HG02981 (cell line): ENCODE results near the gene FMNL3.
"Not testable (repeated sequence)": the region's sequence is repeated elsewhere in the genome, so short reads cannot be mapped to it uniquely, and the experiment has no call there.

Experiments used
- ATAC-seq: cut with Tn5 transposase; IDR thresholded peaks from one replicate; pipeline ENCODE4 v1.9.1; 2021; ENCODE audit warnings: mild to moderate bottlenecking, moderate library complexity; ENCODE audit not compliant: unreplicated experiment

Gene FMNL3

DNA sequence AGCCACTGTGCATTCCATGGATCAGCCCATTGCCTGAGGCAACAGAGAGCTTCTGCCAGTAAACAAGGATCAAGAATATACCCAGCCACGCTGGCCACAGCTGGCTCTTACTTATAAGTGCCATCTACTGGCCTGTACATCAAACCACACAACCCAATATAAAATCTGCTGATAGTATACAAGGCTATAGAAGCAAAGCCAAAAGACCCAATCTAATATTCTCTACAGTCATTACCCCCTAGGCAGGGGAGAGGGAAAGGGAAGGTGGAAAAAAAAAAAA, 97.4 kb downstream of the FMNL3 start:
- ATAC-seq = no peak

DNA sequence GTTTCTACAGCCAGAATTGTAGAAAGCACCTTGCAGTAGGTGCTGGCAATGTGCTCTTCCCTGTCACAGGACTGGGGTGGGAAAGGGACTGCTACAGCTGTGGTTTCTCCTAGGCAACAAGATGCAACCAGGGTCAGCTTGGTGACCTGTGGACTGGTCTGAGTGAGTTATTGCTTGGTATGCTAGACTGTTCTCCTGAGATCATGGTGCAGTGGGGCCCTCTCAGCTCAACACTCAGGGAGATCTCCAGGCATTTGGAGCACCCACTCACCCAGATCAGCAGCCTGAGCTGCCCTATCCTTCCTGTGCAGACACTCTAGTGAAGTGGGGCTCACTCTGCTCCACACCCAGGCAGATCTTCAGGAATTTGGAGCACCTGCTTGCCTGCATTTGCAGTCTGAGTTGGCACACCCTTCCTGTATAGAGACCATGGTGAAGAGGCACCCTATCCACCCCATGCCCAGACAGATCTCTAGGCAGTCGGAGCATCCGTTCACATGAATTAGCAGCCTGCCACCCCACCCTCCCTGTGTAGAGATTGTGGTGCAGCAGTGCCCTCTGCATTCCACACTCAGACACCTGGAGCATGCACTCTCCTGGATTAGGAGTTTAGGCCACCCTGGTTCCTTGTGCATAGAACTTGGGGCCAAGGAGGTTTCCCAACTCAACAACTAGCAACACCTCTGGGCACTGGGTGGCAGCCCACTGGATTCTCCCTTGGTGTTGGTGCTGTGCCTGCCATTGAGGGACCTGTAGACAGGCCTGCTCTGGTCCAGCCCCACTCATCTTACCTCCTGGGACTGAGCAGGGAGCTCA, 97.9 kb downstream of the FMNL3 start:
- ATAC-seq = no peak

DNA sequence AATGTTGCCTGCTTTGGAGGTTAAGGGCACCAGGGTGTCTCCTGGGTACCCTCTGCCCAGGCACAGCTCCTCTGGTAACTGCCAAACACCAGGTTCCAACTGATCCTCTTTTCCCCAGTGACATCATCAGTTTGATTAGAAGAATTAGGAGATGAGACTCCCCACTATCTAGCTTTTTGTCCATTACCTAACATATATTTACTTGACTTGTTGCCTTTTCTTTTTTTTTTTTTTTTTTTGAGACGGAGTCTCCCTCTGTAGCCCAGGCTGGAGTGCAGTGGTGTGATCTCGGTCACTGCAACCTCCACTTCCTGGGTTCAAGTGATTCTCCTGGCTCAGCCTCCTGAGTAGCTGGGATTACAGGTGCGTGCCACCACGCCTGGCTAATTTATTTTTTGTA, 101.7 kb downstream of the FMNL3 start, which contains the start of gene FAM186B:
TSS of gene FAM186B (minus strand) at position 101 of the 400 bp plus-strand sequence. CDS start 162 bp downstream, outside the sequence.
- ATAC-seq = not testable (repeated sequence)

DNA sequence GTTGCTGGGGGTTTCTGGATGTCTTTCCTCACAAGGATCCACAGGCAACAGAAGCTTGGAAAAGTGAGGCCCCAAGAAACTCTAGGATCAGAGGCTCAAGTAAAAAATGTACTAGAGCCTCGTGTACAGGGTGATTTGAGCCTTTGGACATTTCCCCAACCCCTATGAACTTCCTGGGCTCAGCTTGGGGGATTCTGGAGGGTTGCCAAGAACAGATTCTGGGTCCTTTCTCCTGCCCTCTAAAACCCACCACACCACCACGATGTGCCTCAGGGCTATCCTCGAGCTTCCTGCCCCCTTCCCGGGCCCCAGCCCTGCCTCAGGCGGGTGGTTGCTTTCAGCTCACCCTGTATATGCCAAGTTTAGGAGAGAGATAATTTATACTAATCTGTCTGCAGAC, 102.3 kb downstream of the FMNL3 start:
- ATAC-seq = no peak

DNA sequence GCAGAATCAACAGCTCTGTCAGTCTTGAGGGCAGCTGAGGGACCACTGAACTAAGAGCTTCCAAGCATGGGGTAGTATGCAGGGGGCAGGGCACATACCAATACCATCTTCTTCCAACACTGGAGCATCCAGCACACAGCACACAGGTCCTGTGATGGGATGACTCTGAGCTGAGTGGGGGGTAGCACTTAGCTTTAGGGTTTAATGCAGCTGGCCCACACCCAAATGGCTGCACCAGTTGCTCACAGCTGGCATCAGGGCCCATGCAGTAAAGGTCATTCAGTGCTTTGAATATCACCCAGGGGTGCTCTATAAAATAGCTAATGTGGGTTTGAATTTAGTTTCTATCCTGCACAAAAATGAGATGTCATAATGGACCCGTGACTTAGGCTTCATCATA, 103.5 kb downstream of the FMNL3 start:
- no peak for ATAC-seq

DNA sequence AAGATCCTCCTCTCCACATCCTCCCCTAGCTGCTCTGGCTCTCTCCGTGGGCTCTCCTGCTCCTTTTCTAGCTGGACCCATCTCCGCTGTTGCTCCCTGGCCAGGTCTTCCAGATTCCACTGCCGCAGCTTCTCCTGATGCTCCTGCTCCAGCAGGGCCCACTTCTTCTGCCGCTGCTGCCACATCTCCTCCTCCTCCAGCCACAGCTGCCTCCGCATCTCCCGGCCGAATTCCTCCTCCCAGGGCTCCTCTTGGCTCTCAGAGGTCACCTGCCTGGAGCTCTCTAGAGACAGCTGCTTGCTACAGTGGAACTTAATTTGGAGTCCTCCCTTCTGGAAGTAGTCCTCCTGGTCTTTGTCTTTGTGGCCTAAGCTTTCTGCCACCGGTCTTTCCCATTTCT, 107.2 kb downstream of the FMNL3 start:
- ATAC-seq = no peak

DNA sequence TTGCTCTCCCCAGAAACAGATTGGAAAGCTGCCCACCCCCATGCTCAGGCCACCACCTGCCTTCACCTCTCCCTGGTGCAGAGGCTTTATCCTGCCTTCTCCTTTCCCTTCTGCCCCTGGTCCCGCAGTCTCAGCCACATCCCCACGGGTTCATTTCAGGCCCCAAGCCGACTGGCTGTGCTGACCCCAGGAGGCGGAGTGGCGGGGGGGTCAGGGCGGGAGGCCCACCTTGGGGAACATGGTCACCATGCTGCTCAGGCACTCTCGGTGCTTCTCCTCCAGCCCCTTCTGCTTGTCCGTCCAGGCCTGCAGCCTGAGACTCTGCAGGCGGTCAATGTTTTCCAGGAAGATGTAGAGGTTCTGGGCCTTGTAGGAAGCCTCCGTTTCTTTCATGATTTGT, 108.7 kb downstream of the FMNL3 start:
- no peak for ATAC-seq

DNA sequence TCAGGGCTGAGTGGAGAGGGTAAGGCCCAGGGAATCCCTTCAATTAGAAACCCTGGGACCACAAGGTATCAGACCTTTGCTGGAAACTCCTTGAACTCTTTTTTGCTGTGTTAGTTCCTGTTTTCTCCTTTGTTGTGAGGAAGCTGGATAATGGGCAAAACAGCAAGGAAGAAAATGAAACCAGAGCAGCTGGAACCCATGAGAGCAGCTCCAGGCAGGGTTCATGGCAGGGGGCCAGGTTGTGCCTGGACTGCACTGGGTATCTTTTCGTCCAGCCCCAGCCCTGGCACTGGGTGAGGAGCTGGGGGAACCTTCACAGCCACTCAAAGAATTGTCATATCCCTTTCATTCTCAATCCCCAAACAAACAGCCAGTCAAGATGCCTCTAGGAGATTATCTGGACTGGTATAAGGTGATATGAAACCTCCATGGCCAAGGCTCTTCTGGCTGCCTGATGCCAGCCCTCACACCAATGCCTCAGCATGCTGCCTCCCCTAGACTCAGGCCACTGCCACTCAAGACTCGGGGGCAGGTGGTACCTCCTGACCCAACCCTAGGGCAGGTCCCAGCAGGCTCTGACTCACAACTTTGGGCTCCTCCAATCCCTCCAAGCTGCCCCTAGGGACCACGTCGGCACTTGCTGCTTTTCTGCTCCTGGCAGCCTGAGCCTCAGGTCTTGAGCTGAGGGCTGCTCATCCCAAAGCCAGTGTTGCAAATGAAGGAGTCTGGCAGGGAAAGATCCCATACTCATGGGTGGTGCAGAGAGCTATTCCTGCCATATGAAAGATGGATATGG, 118.3 kb downstream of the FMNL3 start:
- ATAC-seq = no peak

DNA sequence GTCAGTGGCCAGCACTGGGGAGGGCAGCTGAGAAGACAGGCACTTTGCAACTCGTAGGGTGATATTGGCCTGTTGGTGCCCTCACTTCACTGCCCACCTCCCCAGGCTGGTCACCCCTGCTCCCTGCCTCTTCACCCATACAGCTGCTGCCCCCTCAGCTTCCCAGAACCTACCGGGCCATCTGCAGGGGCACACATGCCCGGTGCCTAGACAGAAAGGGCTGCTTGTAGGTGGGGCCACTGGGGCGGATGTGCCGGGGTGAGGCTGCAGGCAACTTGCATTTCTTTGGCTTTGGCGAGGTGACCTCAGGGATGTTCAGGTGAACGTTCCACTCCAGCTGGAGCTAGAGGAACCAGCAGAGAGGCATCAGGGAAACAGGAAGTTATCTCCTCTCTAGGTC, 118.9 kb downstream of the FMNL3 start:
- ATAC-seq = no peak

DNA sequence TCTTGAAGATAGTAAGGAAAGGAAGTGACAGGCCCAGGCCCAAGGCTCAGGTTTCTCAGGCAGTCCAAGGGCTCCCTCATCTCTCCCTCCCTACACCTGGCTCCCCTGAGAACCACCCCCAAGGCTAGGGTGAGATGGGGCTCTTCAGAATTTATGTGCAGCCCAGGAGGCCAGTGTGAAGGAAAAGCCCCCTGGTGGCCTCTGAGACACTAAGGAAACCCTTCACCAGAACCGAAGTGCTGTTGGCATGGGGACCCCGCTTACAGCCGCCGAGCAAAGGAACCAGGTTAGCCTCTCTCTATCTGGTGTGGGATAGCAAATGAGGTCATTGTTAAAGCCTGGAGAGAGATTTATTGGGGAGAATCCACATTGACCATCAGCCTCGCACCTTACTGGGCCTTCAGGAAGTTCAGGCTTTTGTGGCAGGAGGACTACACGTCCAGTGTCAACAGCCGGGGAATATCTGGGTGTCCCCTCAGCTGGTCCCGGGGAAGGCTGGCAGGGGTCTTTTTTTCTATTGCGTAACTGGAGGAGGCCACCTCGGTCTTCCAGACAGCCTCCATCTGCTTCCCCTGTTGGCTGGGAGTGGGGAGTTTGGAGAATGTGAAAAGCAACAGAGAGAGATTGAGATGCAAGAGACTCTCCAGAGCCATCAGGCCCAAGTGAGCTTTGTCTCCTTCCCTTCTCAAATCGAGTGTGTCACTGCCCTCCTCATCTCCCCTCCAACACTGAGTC, 119.9 kb downstream of the FMNL3 start:
- ATAC-seq = no peak
